ENCODE data around the gene ASAP2.

Gene ASAP2

GRCh38 chr2:9355270-9355669 lies 148.7 kb downstream of the ASAP2 start:
- no peak overlapping the region for H3K4me3 ChIP-seq (ENCODE audit: low read length)
- no peak overlapping the region for H3K9ac ChIP-seq (ENCODE audit: low read depth, low read length)
- no peak overlapping the region for H3K27ac ChIP-seq (ENCODE audit: low read length)
- no peaks in the 10 kb centered on the region for H3K9me3 ChIP-seq (ENCODE audit: insufficient read depth, low read depth, low read length)
- H3K27me3 ChIP-seq (ENCODE audit: insufficient read depth, low read length), result no peaks in the 10 kb centered on the region
- peaks cover 19% of the 10 kb centered on the region for H3K4me1 ChIP-seq (ENCODE audit: insufficient read depth, low read length)
- peaks cover 70% of the 10 kb centered on the region for H3K36me3 ChIP-seq (ENCODE audit: insufficient read depth, low read depth, low read length)

GRCh38 chr2:9355716-9356115 lies 149.1 kb downstream of the ASAP2 start:
- H3K9ac ChIP-seq (ENCODE audit: low read depth, low read length), result no peak overlapping the region
- peaks cover 19% of the 10 kb centered on the region for H3K4me1 ChIP-seq (ENCODE audit: insufficient read depth, low read length)
- no peaks in the 10 kb centered on the region for H3K27me3 ChIP-seq (ENCODE audit: insufficient read depth, low read length)
- H3K9me3 ChIP-seq (ENCODE audit: insufficient read depth, low read depth, low read length), result no peaks in the 10 kb centered on the region
- H3K36me3 ChIP-seq (ENCODE audit: insufficient read depth, low read depth, low read length), result peaks cover 68% of the 10 kb centered on the region
- H3K4me3 ChIP-seq (ENCODE audit: low read length), result no peak overlapping the region
- H3K27ac ChIP-seq (ENCODE audit: low read length), result no peak overlapping the region

GRCh38 chr2:9356261-9356660 lies 149.6 kb downstream of the ASAP2 start:
- Histone ChIP-seq H3K4me1 (ENCODE audit: insufficient read depth, low read length) (peaks cover 19% of the 10 kb centered on the region), H3K4me3 (ENCODE audit: low read length) (no peak overlapping the region), H3K9ac (ENCODE audit: low read depth, low read length) (no peak overlapping the region), H3K27ac (ENCODE audit: low read length) (no peak overlapping the region), H3K9me3 (ENCODE audit: insufficient read depth, low read depth, low read length) (no peaks in the 10 kb centered on the region), H3K36me3 (ENCODE audit: insufficient read depth, low read depth, low read length) (peaks cover 66% of the 10 kb centered on the region), H3K27me3 (ENCODE audit: insufficient read depth, low read length) (no peaks in the 10 kb centered on the region)

- Histone ChIP-seq H3K27me3 (ENCODE audit: insufficient read depth, low read length) (no peaks in the 10 kb centered on the region), H3K4me1 (ENCODE audit: insufficient read depth, low read length) (peaks cover 19% of the 10 kb centered on the region), H3K27ac (ENCODE audit: low read length) (no peak overlapping the region), H3K9ac (ENCODE audit: low read depth, low read length) (no peak overlapping the region), H3K4me3 (ENCODE audit: low read length) (no peak overlapping the region), H3K36me3 (ENCODE audit: insufficient read depth, low read depth, low read length) (peaks cover 55% of the 10 kb centered on the region), H3K9me3 (ENCODE audit: insufficient read depth, low read depth, low read length) (no peaks in the 10 kb centered on the region)
Measured at GRCh38 chr2:9358846-9359245, 152.2 kb downstream of the ASAP2 start.

- Histone ChIP-seq H3K4me1 (ENCODE audit: insufficient read depth, low read length) (peaks cover 19% of the 10 kb centered on the region), H3K9ac (ENCODE audit: low read depth, low read length) (no peak overlapping the region), H3K36me3 (ENCODE audit: insufficient read depth, low read depth, low read length) (peaks cover 61% of the 10 kb centered on the region), H3K4me3 (ENCODE audit: low read length) (no peak overlapping the region), H3K9me3 (ENCODE audit: insufficient read depth, low read depth, low read length) (no peaks in the 10 kb centered on the region), H3K27me3 (ENCODE audit: insufficient read depth, low read length) (no peaks in the 10 kb centered on the region), H3K27ac (ENCODE audit: low read length) (no peak overlapping the region)
Measured at GRCh38 chr2:9359463-9359862, 152.9 kb downstream of the ASAP2 start.

GRCh38 chr2:9360110-9360509 lies 153.5 kb downstream of the ASAP2 start:
- Histone ChIP-seq H3K4me3 (ENCODE audit: low read length) (no peak overlapping the region), H3K27ac (ENCODE audit: low read length) (no peak overlapping the region), H3K9ac (ENCODE audit: low read depth, low read length) (no peak overlapping the region), H3K36me3 (ENCODE audit: insufficient read depth, low read depth, low read length) (peaks cover 64% of the 10 kb centered on the region), H3K27me3 (ENCODE audit: insufficient read depth, low read length) (no peaks in the 10 kb centered on the region), H3K4me1 (ENCODE audit: insufficient read depth, low read length) (peaks cover 18% of the 10 kb centered on the region), H3K9me3 (ENCODE audit: insufficient read depth, low read depth, low read length) (no peaks in the 10 kb centered on the region)

GRCh38 chr2:9360701-9361100 lies 154.1 kb downstream of the ASAP2 start:
- Histone ChIP-seq H3K27me3 (ENCODE audit: insufficient read depth, low read length) (no peaks in the 10 kb centered on the region), H3K36me3 (ENCODE audit: insufficient read depth, low read depth, low read length) (peaks cover 64% of the 10 kb centered on the region), H3K9me3 (ENCODE audit: insufficient read depth, low read depth, low read length) (no peaks in the 10 kb centered on the region), H3K27ac (ENCODE audit: low read length) (no peak overlapping the region), H3K4me3 (ENCODE audit: low read length) (no peak overlapping the region), H3K9ac (ENCODE audit: low read depth, low read length) (no peak overlapping the region), H3K4me1 (ENCODE audit: insufficient read depth, low read length) (peaks cover 12% of the 10 kb centered on the region)

- H3K27me3 ChIP-seq (ENCODE audit: insufficient read depth, low read length), result no peaks in the 10 kb centered on the region
- peaks cover 46% of the 10 kb centered on the region for H3K36me3 ChIP-seq (ENCODE audit: insufficient read depth, low read depth, low read length)
- H3K9me3 ChIP-seq (ENCODE audit: insufficient read depth, low read depth, low read length), result no peaks in the 10 kb centered on the region
- no peak overlapping the region for H3K27ac ChIP-seq (ENCODE audit: low read length)
- H3K4me3 ChIP-seq (ENCODE audit: low read length), result no peak overlapping the region
- no peaks in the 10 kb centered on the region for H3K4me1 ChIP-seq (ENCODE audit: insufficient read depth, low read length)
- H3K9ac ChIP-seq (ENCODE audit: low read depth, low read length), result no peak overlapping the region
Measured at GRCh38 chr2:9364373-9364772, 157.8 kb downstream of the ASAP2 start.

- Histone ChIP-seq H3K36me3 (ENCODE audit: insufficient read depth, low read depth, low read length) (peaks cover 43% of the 10 kb centered on the region), H3K4me3 (ENCODE audit: low read length) (no peak overlapping the region)
Measured at GRCh38 chr2:9364791-9365497, 158.3 kb downstream of the ASAP2 start.

GRCh38 chr2:9365498-9366019 lies 158.9 kb downstream of the ASAP2 start:
- Histone ChIP-seq H3K27me3 (ENCODE audit: insufficient read depth, low read length) (no peaks in the 10 kb centered on the region), H3K4me3 (ENCODE audit: low read length) (no peak overlapping the region), H3K36me3 (ENCODE audit: insufficient read depth, low read depth, low read length) (peaks cover 38% of the 10 kb centered on the region), H3K9me3 (ENCODE audit: insufficient read depth, low read depth, low read length) (no peaks in the 10 kb centered on the region), H3K27ac (ENCODE audit: low read length) (no peak overlapping the region), H3K4me1 (ENCODE audit: insufficient read depth, low read length) (no peaks in the 10 kb centered on the region), H3K9ac (ENCODE audit: low read depth, low read length) (no peak overlapping the region)

More at GRCh38 chr2:9364791-9365497, 158.3 kb downstream of the ASAP2 start:
- H3K27ac ChIP-seq (ENCODE audit: low read length), result no peak overlapping the region
- H3K27me3 ChIP-seq (ENCODE audit: insufficient read depth, low read length), result no peaks in the 10 kb centered on the region
- no peak overlapping the region for H3K9ac ChIP-seq (ENCODE audit: low read depth, low read length)
- H3K4me1 ChIP-seq (ENCODE audit: insufficient read depth, low read length), result no peaks in the 10 kb centered on the region
- H3K9me3 ChIP-seq (ENCODE audit: insufficient read depth, low read depth, low read length), result no peaks in the 10 kb centered on the region

- Histone ChIP-seq H3K4me3 (ENCODE audit: low read length) (no peak overlapping the region), H3K9ac (ENCODE audit: low read depth, low read length) (no peak overlapping the region), H3K9me3 (ENCODE audit: insufficient read depth, low read depth, low read length) (no peaks in the 10 kb centered on the region), H3K4me1 (ENCODE audit: insufficient read depth, low read length) (no peaks in the 10 kb centered on the region), H3K36me3 (ENCODE audit: insufficient read depth, low read depth, low read length) (peaks cover 36% of the 10 kb centered on the region), H3K27me3 (ENCODE audit: insufficient read depth, low read length) (no peaks in the 10 kb centered on the region), H3K27ac (ENCODE audit: low read length) (no peak overlapping the region)
Measured at GRCh38 chr2:9366026-9366425, 159.4 kb downstream of the ASAP2 start.

GRCh38 chr2:9370746-9371145 lies 164.1 kb downstream of the ASAP2 start:
- H3K36me3 ChIP-seq (ENCODE audit: insufficient read depth, low read depth, low read length), result peaks cover 37% of the 10 kb centered on the region
- no peak overlapping the region for H3K4me3 ChIP-seq (ENCODE audit: low read length)
- no peaks in the 10 kb centered on the region for H3K4me1 ChIP-seq (ENCODE audit: insufficient read depth, low read length)
- no peaks in the 10 kb centered on the region for H3K9me3 ChIP-seq (ENCODE audit: insufficient read depth, low read depth, low read length)
- H3K9ac ChIP-seq (ENCODE audit: low read depth, low read length), result no peak overlapping the region
- H3K27me3 ChIP-seq (ENCODE audit: insufficient read depth, low read length), result no peaks in the 10 kb centered on the region
- H3K27ac ChIP-seq (ENCODE audit: low read length), result no peak overlapping the region
